Fibroblast of villous mesenchyme (primary cell): ENCODE measurements around the gene FAM3C. TPM values are rescaled to one million over a fixed set of nuclear protein-coding genes. Genes with fewer than 3 reads are reported as not detected.
A peak's percentile ranks its signal among the peaks of the same experiment; 100 is the strongest.

Experiments
- DNase-seq: peaks from one replicate; pipeline ENCODE4 v3.0.0-alpha.2; 2010; ENCODE audit warnings: low read depth
- H3K4me3 ChIP-seq: 2 replicates; pipeline ENCODE4 v1.5.1; 2011; ENCODE audit warnings: low read depth, mild to moderate bottlenecking, low read length
- CTCF ChIP-seq: IDR thresholded peaks from 2 replicates; pipeline ENCODE4 v1.5.1; 2012; ENCODE audit warnings: low read depth, mild to moderate bottlenecking, low read length; ENCODE audit not compliant: insufficient read depth
- total RNA-seq: library from RNA; depleted of rRNA; stranded (reverse); fragments of >200 nt; gene quantifications from 2 replicates; pipeline ENCODE4 v1.2.3, GENCODE V29; 2012

FAM3C gene
- total RNA-seq, 1 donor: 35.8 TPM

- TF ChIP-seq CTCF: no peak
- no peak for DNase-seq
- no peak overlapping the region for H3K4me3 ChIP-seq
These were observed 13.6 kb downstream of the FAM3C start for GRCh38 chr7:121382473-121382872.

- no peak overlapping the region for H3K4me3 ChIP-seq
- DNase-seq: no peak
- TF ChIP-seq CTCF: no peak
These were observed 16.2 kb downstream of the FAM3C start for GRCh38 chr7:121379930-121380329.

GRCh38 chr7:121376979-121377378 lies 19.1 kb downstream of the FAM3C start:
- no peak for DNase-seq
- no peak overlapping the region for H3K4me3 ChIP-seq
- TF ChIP-seq CTCF: no peak

GRCh38 chr7:121373177-121373576 lies 22.9 kb downstream of the FAM3C start:
- no peak overlapping the region for H3K4me3 ChIP-seq
- TF ChIP-seq CTCF: no peak
- no peak for DNase-seq

- H3K4me3 ChIP-seq: no peak overlapping the region
- TF ChIP-seq CTCF: no peak
- peak; percentile 53 for DNase-seq
These were observed 23.6 kb downstream of the FAM3C start for GRCh38 chr7:121372376-121373010.

GRCh38 chr7:121371883-121372282 lies 24.2 kb downstream of the FAM3C start:
- TF ChIP-seq CTCF: no peak
- no peak overlapping the region for H3K4me3 ChIP-seq
- no peak for DNase-seq

GRCh38 chr7:121371367-121371766 lies 24.7 kb downstream of the FAM3C start:
- DNase-seq: no peak
- no peak overlapping the region for H3K4me3 ChIP-seq
- no peak for TF ChIP-seq CTCF
